Measurements from ENCODE around the gene PICK1. TPM values are rescaled to one million over a fixed set of nuclear protein-coding genes. Genes with fewer than 3 reads are reported as not detected.
A peak's percentile ranks its signal among the peaks of the same experiment; 100 is the strongest.

PICK1 gene
- total and polyA plus RNA-seq, 2 of the 8 experiments (the other 6 are each of a cell fraction or from before 2014, with no cell fraction given): 20.4 to 22.9 TPM

DNA sequence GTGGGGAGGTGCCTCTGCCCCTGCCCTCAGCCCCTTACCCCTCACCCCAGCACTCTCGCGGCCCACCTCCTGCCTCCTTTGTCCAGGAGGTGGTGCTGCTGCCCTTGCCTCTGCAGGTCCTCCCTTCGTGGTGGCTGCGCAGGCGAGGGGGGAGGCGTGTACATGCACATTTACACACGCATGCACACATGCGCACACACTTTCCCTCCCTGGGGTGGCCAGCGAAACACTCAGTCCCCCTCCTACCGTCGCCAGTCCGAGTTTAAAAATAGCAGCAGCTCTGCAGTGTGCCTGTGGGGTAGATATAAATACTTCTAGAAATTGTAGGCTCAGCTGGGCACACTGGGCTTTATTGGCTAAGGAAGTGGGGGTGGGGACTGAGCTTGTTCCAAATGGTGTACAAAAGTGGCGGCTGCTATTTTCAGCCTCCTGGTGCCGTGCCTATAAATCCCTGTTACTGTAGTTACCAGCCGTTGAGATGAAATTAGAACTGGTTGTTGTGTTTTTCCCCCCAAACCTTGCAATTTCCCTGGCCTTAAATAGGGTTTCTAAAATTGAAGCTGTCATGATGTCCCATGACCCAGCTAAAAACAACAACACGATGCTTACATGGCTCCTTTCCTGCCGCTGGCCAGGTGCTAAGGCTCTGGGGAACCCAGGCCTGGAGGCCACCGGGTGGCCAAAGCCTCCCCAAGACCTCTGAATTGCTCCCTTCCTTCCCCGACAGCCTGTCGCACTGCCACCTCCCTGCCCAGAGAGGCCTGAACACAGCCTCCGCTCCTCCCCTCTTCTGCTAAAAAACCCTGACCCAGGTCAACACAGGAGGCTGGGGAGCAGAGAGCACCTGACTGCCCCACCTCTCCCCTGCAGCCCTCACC lies 12.4 kb downstream of the PICK1 start (continued):
- TF ChIP-seq, protein P1, sequence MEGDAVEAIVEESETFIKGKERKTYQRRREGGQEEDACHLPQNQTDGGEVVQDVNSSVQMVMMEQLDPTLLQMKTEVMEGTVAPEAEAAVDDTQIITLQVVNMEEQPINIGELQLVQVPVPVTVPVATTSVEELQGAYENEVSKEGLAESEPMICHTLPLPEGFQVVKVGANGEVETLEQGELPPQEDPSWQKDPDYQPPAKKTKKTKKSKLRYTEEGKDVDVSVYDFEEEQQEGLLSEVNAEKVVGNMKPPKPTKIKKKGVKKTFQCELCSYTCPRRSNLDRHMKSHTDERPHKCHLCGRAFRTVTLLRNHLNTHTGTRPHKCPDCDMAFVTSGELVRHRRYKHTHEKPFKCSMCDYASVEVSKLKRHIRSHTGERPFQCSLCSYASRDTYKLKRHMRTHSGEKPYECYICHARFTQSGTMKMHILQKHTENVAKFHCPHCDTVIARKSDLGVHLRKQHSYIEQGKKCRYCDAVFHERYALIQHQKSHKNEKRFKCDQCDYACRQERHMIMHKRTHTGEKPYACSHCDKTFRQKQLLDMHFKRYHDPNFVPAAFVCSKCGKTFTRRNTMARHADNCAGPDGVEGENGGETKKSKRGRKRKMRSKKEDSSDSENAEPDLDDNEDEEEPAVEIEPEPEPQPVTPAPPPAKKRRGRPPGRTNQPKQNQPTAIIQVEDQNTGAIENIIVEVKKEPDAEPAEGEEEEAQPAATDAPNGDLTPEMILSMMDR (IDR thresholded peaks at IDR 0.05; ENCODE audit: control extremely low read depth in 1 of 3, insufficient read depth in 1 of 3, low read depth in 1 of 3, low read length in 3 of 3): peak; percentile 64 to 88 (median 65)
